HL-60 (cell line): Measurements from ENCODE around the gene CD40.

Experiments
- CTCF ChIP-seq: IDR thresholded peaks from one replicate; pipeline ENCODE4 v1.5.1; 2011; ENCODE audit warnings: low read length, control low read depth, inconsistent platforms; ENCODE audit not compliant: insufficient read depth
- GABPA ChIP-seq: IDR thresholded peaks from 2 replicates; pipeline ENCODE4 v1.6.1; 2012; ENCODE audit warnings: low read depth
- POLR2AphosphoS5 ChIP-seq: IDR thresholded peaks from 2 replicates; pipeline ENCODE4 v1.6.1; 2012; ENCODE audit warnings: low read depth
- REST ChIP-seq: IDR thresholded peaks from 2 replicates; pipeline ENCODE4 v1.6.1; 2012; ENCODE audit warnings: low read depth; ENCODE audit not compliant: insufficient replicate concordance

GRCh38 chr20:46148313-46149208, 30.4 kb downstream of the CD40 start:
- TF ChIP-seq CTCF (no peak), POLR2AphosphoS5 (no peak), REST (no peak), GABPA (no peak)
